ENCODE results near the gene PKDREJ. TPM values are rescaled to one million over a fixed set of nuclear protein-coding genes. Genes with fewer than 3 reads are reported as not detected.
A peak's percentile ranks its signal among the peaks of the same experiment; 100 is the strongest.

The PKDREJ gene
- total and polyA plus RNA-seq, 11 donors, result 0.03 to 0.16 (median 0.08) TPM; not detected in 2

DNA sequence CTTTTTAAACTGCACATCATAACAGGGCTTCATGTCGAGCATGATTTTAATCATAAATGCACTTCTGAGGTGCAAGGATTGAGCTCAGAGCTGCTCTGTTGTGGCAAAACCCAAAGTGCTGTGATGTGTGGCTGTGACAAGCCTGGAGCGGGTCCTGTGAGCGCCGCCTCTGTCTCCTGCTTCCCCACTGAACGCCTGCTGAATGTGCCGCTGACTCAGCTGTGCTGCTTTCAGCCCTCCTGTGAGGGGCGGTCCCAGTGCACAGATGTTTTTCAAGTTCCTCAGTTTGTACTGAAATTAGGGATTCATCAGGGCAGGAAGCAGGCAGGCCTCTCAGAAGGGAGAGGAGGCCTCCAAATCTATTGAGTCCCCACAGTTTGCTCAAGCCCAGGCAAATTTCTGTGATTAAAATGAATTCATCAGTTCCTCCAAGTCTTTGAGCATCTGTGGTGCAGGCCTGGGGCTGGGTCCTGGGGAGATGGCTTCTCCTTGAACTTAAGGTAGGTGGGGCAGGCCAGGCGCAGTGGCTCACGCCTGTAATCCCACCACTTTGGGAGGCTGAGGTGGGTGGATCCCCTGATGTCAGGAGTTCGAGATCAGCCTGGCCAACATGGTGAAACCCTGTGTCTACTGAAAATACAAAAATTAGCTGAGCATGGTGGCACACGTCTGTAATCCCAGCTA, 30.6 kb upstream of the PKDREJ start:
- TF ChIP-seq, protein P1, sequence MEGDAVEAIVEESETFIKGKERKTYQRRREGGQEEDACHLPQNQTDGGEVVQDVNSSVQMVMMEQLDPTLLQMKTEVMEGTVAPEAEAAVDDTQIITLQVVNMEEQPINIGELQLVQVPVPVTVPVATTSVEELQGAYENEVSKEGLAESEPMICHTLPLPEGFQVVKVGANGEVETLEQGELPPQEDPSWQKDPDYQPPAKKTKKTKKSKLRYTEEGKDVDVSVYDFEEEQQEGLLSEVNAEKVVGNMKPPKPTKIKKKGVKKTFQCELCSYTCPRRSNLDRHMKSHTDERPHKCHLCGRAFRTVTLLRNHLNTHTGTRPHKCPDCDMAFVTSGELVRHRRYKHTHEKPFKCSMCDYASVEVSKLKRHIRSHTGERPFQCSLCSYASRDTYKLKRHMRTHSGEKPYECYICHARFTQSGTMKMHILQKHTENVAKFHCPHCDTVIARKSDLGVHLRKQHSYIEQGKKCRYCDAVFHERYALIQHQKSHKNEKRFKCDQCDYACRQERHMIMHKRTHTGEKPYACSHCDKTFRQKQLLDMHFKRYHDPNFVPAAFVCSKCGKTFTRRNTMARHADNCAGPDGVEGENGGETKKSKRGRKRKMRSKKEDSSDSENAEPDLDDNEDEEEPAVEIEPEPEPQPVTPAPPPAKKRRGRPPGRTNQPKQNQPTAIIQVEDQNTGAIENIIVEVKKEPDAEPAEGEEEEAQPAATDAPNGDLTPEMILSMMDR (IDR thresholded peaks at IDR 0.05), result no peak
- TF ChIP-seq POLR2A (IDR thresholded peaks at IDR 0.05), result no peak
- Histone ChIP-seq H3K27me3 (no peaks in the 10 kb centered on the region), H3K36me3 (peaks cover 0 to 36% (median 20%) of the 10 kb centered on the region in 9 donors), H3K4me1 (peaks cover 0 to 44% (median 19%) of the 10 kb centered on the region in 12 donors), H3K4me3 (no peak overlapping the region), H3K9me3 (peaks cover 0 to 7% (median 0%) of the 10 kb centered on the region in 12 donors), H3K27ac (peak overlapping the region in 4 of 12 donors; percentile 7 to 87 (median 31))
- intact Hi-C loops (cut with DNase I), result loop anchor here in 1 of 10 donors (5.0 kb wide), 1 partner anchor 151 kb away; no protein-coding TSS in a partner anchor
- peak; percentile 48 to 80 (median 70) for DNase-seq
- 77 to 88% (median 79%) methylated on average over 11 of the region's 11 CpGs for WGBS, 4 donors
- no peak for ATAC-seq

DNA sequence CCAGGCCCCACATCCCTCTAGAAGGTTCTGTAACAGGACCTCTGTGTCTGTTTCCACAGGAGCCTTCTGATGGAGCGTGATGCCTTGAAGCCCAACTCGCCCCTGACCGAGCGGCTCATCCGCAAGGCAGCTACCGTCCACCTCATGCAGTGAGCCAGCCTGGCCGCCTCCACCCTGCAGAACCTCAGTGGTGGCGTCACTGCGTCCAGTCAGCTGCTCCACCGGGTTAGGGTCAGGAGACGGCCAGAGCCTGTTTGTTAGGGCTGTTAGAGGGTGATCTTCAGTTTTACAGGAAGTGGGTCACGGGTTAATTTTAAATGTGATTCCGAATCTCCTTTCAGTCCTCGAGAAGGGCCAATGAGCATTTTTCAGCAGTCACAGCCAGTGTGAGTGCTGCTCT, 29.6 kb upstream of the PKDREJ start:
- H3K9me3 ChIP-seq, result peaks cover 0 to 7% (median 0%) of the 10 kb centered on the region in 12 donors
- no peaks in the 10 kb centered on the region for H3K27me3 ChIP-seq
- DNase-seq (no peak), ATAC-seq (no peak)
- H3K36me3 ChIP-seq, result peaks cover 0 to 36% (median 20%) of the 10 kb centered on the region in 9 donors
- WGBS, 4 donors, result 90 to 93% (median 92%) methylated on average over 10 to 14 of the region's 14 CpGs
- peak overlapping the region in 4 of 12 donors; percentile 7 to 87 (median 31) for H3K27ac ChIP-seq
- intact Hi-C loops (cut with DNase I), result loop anchor here in 1 of 10 donors (5.0 kb wide), 1 partner anchor 150 kb away; no protein-coding TSS in a partner anchor
- H3K4me1 ChIP-seq, result peaks cover 0 to 53% (median 29%) of the 10 kb centered on the region in 12 donors
- no peak overlapping the region for H3K4me3 ChIP-seq
- TF ChIP-seq POLR2A (IDR thresholded peaks at IDR 0.05), result no peak
- TF ChIP-seq, protein P1 (IDR thresholded peaks at IDR 0.05), result no peak

DNA sequence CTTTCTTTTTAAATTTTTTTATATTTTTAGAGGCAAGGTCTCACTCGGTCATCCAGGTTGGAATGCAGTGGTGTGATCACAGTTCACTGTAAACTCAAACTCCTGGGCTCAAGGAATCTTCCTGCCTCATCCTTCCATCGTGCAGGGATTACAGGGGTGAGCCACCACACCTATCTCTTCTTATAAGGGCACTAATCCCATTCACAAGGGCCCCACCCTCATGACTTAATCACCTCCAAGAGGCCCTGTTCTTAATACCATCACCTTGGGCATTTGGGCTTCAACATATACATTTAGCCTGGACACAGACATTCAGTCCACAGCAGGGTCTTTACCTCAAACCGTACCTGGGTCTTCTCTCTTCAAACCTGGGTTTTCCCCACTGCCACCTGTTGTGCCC, 29.0 kb upstream of the PKDREJ start:
- WGBS, 4 donors, result 93 to 100% (median 97%) methylated on average over 3 of the region's 3 CpGs
- Histone ChIP-seq H3K4me1 (peaks cover 0 to 55% (median 30%) of the 10 kb centered on the region in 12 donors), H3K27ac (peak overlapping the region in 1 of 12 donors; percentile 87), H3K4me3 (no peak overlapping the region), H3K27me3 (no peaks in the 10 kb centered on the region), H3K36me3 (peaks cover 0 to 38% (median 20%) of the 10 kb centered on the region in 9 donors), H3K9me3 (peaks cover 0 to 7% (median 0%) of the 10 kb centered on the region in 12 donors)
- intact Hi-C loops (cut with DNase I), result loop anchor here in 1 of 10 donors (5.0 kb wide), 1 partner anchor 150 kb away; no protein-coding TSS in a partner anchor
- TF ChIP-seq, protein P1 (IDR thresholded peaks at IDR 0.05), result no peak
- no peak for TF ChIP-seq POLR2A (IDR thresholded peaks at IDR 0.05)
- ATAC-seq (no peak), DNase-seq (no peak)
